Activated naive CD8-positive, alpha-beta T cell treated with anti-CD3 and anti-CD28 coated beads for 36 hours (primary cell): ENCODE data around the gene FBXW10. TPM values are rescaled to one million over a fixed set of nuclear protein-coding genes. Genes with fewer than 3 reads are reported as not detected.
A peak's percentile ranks its signal among the peaks of the same experiment; 100 is the strongest.
"Not testable (repeated sequence)": the region's sequence is repeated elsewhere in the genome, so short reads cannot be mapped to it uniquely, and the experiment has no call there.

Experiments used
- DNase-seq: peaks from one replicate; pipeline ENCODE4 v3.0.0; 2021
- H3K27ac Mint-ChIP-seq: one replicate; pipeline ENCODE4 v1.8.0; 2022; ENCODE audit warnings: mild to moderate bottlenecking, moderate library complexity, mixed read lengths
- H3K27me3 Mint-ChIP-seq: one replicate; pipeline ENCODE4 v1.8.0; 2022; ENCODE audit warnings: mild to moderate bottlenecking, mixed read lengths
- H3K36me3 Mint-ChIP-seq: one replicate; pipeline ENCODE4 v1.8.0; 2021; ENCODE audit warnings: mild to moderate bottlenecking, mixed read lengths
- H3K4me1 Mint-ChIP-seq: one replicate; pipeline ENCODE4 v1.8.0; 2021; ENCODE audit warnings: mixed read lengths
- H3K4me3 Mint-ChIP-seq: one replicate; pipeline ENCODE4 v1.8.0; 2022; ENCODE audit warnings: mild to moderate bottlenecking, moderate library complexity, mixed read lengths
- H3K9me3 Mint-ChIP-seq: one replicate; pipeline ENCODE4 v1.8.0; 2022; ENCODE audit warnings: mixed read lengths
- total RNA-seq, 2 experiments: library from RNA; stranded (reverse); gene quantifications; one replicate each; pipeline ENCODE4 v1.2.3, GENCODE V29; 2021

FBXW10 gene, protein sequence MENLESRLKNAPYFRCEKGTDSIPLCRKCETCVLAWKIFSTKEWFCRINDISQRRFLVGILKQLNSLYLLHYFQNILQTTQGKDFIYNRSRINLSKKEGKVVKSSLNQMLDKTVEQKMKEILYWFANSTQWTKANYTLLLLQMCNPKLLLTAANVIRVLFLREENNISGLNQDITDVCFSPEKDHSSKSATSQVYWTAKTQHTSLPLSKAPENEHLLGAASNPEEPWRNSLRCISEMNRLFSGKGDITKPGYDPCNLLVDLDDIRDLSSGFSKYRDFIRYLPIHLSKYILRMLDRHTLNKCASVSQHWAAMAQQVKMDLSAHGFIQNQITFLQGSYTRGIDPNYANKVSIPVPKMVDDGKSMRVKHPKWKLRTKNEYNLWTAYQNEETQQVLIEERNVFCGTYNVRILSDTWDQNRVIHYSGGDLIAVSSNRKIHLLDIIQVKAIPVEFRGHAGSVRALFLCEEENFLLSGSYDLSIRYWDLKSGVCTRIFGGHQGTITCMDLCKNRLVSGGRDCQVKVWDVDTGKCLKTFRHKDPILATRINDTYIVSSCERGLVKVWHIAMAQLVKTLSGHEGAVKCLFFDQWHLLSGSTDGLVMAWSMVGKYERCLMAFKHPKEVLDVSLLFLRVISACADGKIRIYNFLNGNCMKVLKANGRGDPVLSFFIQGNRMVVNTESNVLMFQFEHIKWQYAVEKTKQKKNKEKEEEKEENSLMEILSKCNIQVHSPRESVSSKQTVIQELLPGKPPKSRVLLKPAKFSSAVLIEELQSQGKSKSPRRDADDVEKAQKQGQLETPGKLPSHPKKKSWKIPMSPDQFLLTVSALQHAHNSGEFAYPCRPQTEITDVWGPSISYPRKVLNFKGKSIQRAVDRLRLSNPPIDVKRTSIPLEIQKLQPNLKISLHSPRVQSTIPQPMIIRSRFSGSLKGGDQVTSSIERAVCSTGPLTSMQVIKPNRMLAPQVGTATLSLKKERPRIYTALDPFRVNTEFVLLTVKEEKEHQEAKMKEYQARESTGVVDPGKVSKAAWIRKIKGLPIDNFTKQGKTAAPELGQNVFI
- total RNA-seq = not detected

DNA sequence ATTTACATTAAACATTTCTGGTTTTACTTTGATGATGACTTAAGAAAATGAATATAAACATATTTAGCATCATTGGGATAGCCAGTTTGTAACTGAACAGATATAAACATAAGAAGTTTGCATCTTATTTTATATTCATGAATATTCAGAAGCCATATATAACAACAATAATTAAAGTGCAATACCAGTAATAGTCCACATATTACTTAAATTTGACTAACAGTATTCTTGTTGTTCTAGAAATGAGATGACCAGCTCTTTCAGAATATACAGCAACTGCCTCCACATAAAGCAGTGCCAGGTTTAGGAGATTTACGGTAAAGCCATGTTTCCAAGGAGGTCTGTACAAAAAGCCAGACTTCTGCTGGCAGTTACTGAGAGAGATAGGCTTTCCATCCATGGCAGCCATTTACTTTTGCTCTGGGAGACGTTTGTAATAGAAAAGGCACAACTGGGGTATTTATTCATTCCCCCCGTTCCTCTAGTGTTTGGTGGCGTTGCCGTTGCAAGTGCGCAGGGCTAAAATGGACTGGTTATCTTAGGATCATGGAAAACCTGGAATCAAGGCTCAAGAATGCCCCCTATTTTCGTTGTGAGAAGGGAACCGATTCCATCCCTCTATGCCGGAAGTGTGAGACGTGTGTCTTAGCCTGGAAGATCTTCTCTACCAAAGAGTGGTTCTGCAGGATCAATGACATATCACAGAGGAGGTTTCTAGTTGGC is at the start of gene FBXW10:
FBXW10 (plus strand) TSS at position 356 of the 723 bp plus-strand sequence; CDS start at position 547, 191 bp downstream.
- not testable (repeated sequence) for H3K4me1 Mint-ChIP-seq, H3K9me3 Mint-ChIP-seq, H3K36me3 Mint-ChIP-seq

DNA sequence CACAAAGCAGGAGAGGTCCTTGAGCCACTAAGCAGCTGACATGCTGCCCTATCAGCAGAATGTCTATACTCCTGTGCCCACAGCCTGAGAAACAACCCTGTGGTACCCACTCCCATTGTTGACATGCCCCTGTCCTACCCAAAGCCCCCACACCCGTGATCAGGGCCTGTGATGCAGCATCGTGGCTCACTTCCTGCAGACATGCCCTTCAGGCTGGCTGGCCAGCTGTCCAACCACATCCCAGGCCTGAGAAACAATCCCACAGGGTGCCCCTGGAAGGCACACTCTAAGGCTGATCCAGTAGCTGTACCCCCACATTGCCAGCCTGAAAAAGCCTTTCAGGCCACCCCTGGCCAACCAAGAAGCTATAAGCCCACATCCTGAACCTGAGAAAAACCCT is 48.7 kb upstream of the FBXW10 start:
- DNase-seq, H3K27me3 Mint-ChIP-seq, H3K27ac Mint-ChIP-seq, H3K36me3 Mint-ChIP-seq, H3K4me3 Mint-ChIP-seq, H3K9me3 Mint-ChIP-seq: not testable (repeated sequence)
- H3K4me1 Mint-ChIP-seq = peaks cover 12% of the 10 kb centered on the region

More for the DNA sequence above, at the start of gene FBXW10:
- not testable (repeated sequence) for H3K27ac Mint-ChIP-seq, H3K27me3 Mint-ChIP-seq, H3K4me3 Mint-ChIP-seq, DNase-seq

DNA sequence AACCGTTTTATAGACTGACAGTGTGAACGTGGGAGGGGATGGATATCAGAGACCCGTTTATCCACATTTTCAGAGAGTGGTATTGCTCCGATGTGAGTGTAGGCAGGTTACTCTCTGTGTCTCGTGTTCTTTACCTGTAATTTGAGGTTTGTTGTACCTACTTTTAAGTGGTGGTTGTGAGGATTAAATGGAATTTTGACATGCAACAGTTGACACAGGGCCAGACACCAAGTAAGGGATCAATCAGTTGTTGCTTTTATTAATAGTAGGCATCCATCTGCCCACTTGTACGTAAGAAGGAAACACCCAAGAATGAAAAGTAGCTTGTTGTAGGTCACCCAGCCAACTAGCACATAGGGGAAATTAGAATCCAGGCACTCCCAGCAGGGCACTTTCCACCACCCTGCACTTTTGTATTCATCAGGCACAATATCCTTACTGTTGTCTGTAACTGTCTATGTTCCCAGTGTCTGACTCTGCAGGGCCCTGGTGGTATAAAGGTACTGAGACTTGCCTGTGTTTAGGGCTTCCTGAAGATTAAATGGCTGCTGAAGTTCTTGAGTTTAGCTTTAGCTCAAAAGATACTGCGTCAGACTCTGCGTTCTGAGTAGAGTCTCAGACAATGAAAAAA is 45.3 kb upstream of the FBXW10 start:
- H3K4me3 Mint-ChIP-seq = peak overlapping the region; percentile 89
- not testable (repeated sequence) for H3K36me3 Mint-ChIP-seq, H3K27ac Mint-ChIP-seq, H3K27me3 Mint-ChIP-seq, DNase-seq, H3K9me3 Mint-ChIP-seq
- H3K4me1 Mint-ChIP-seq = peaks cover 12% of the 10 kb centered on the region

DNA sequence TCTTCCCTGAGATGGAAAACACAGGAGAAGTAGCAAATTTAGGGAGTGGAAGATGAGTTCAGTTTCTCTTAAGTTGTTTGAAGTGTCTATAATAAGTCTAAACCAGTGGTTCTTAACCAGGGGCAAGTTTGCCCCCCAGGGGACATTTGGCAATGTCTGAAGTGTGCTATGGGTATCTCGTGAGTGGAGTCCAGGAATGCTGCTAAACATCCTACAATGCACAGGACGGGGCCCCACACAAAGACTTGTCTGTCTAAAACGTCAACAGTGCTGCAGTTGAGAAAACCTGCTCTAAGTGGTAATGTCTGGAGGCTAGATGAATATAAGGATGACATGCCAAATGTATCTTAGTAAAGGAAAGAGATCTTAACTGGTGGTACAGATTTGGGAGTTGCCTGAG is 37.9 kb upstream of the FBXW10 start:
- H3K9me3 Mint-ChIP-seq, H3K27ac Mint-ChIP-seq, H3K4me1 Mint-ChIP-seq, DNase-seq, H3K36me3 Mint-ChIP-seq, H3K27me3 Mint-ChIP-seq, H3K4me3 Mint-ChIP-seq: not testable (repeated sequence)

DNA sequence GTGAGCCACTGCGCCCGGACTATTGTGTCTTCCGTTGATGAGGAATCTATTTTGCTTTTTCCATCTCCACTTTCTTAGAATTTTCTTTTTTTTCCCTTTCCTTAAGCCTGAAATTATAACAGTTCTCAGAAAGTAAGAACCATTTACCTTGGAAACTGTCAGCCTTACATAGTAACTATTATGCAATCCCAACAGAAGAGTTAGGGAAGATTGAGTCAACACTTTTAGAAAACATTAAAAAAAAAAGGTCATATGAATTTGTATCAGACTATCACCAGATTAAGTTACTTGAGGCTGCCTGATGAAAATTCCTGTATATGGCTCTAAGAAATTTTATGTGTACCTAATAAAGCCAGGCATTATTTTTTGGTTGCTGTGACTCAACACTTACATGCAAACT is 35.6 kb upstream of the FBXW10 start:
- H3K9me3 Mint-ChIP-seq, DNase-seq, H3K4me3 Mint-ChIP-seq, H3K27me3 Mint-ChIP-seq, H3K36me3 Mint-ChIP-seq, H3K4me1 Mint-ChIP-seq, H3K27ac Mint-ChIP-seq: not testable (repeated sequence)

DNA sequence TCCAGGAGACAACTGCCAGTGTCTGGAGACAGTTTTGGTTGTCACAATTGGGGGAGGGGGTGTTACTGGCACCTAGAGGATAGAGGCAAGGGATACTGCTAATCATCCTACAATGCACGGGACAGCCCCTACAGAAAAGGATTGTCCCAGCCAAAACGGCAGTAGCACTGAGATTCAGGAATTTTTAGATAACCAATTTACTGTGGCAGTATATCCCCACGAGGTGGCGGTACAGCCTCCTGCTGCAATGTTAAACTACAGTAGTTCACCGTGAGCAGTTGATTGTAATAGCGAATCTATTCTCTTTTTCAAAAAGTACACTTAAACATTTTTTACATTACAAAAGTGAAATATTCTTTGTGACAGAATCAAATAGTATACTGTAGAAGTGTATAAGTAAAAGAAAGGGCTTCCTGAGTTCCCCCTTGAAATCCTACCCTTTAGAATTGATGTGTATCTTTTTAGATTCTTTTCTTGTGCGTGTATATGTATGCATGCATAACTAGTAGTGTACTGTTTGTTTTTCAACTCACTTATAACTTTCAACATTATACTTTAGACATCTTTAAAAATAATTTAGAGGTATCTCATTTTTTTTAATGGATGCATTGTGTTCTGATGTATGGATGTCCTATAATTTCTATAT is 31.4 kb upstream of the FBXW10 start:
- H3K4me1 Mint-ChIP-seq = not testable (repeated sequence)

DNA sequence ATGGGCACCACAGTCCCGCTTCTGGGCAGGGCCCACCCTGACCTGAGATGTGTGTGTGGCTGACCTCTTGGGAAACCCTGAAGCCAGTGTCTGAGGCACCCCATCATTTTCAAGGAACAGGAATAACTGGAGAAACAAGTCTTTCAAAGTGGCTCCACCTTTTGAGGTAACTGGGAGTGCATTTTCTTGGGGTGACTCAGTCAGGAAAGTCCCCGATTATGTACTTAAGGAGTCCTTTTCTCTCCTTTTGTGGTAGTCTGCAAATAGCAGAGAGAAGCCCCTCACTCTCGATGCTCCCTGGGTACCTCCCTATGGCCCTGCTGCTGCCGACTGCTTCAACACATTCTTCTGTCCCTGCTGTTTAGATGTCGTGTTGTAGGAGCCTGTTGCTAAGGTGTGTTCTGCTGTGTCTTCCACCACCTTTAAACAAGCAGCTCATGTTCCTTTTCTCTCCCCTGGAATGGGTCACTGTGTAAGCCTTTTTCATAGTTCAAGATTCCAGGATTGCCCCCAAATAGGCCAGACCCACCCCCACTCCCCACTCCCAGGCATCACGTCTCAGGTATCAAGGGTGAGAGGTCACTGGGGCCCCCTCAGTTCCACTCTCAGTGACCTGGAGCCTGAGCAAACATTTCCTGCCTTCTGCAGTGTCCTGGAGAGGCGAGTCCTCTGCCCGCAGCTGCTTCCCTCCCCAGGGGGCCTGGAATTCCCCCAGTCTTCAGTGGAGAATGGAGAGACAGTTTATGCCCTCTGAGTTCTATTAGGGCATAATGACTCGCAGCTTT is 25.0 kb upstream of the FBXW10 start:
- not testable (repeated sequence) for H3K27me3 Mint-ChIP-seq

More for the DNA sequence above, 31.4 kb upstream of the FBXW10 start:
- H3K9me3 Mint-ChIP-seq, H3K4me3 Mint-ChIP-seq, H3K27ac Mint-ChIP-seq, H3K27me3 Mint-ChIP-seq, H3K36me3 Mint-ChIP-seq: not testable (repeated sequence)
- DNase-seq = peak; percentile 44

DNA sequence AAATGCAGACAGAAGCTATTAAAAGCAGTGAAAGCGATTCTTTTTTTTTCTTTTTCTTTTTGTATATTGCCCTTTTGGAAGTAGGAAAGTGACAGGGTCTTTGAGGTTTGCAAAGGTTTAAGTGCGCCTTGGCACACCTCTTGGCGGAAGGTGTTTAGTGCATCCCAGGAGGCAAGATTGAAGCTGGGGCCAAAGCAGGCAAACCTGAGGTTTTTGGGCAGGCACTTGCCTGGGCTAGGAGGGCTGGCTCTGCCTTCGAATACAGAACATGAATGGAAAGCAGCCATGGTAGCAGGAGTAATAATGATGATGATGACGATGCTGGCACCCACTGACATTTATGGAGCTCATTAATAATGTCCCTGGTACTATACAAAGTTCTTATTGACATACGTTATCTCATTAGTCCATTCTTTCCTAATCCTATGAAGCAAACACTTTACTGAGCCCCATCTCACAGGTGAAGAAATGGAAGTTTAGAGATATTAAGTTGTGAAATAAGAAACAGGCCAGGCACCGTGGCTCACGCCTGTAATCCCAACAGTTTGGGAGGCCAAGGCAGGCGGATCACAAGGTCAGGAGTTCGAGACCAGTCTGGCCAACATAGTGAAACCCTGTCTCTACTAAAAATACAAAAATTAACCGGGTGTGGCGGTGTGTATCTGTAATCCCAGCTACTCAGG is 24.3 kb upstream of the FBXW10 start:
- H3K27ac Mint-ChIP-seq, H3K27me3 Mint-ChIP-seq, H3K4me1 Mint-ChIP-seq, DNase-seq, H3K4me3 Mint-ChIP-seq, H3K36me3 Mint-ChIP-seq, H3K9me3 Mint-ChIP-seq: not testable (repeated sequence)

More for the DNA sequence above, 25.0 kb upstream of the FBXW10 start:
- not testable (repeated sequence) for H3K27ac Mint-ChIP-seq, H3K9me3 Mint-ChIP-seq, DNase-seq, H3K4me3 Mint-ChIP-seq, H3K36me3 Mint-ChIP-seq, H3K4me1 Mint-ChIP-seq

DNA sequence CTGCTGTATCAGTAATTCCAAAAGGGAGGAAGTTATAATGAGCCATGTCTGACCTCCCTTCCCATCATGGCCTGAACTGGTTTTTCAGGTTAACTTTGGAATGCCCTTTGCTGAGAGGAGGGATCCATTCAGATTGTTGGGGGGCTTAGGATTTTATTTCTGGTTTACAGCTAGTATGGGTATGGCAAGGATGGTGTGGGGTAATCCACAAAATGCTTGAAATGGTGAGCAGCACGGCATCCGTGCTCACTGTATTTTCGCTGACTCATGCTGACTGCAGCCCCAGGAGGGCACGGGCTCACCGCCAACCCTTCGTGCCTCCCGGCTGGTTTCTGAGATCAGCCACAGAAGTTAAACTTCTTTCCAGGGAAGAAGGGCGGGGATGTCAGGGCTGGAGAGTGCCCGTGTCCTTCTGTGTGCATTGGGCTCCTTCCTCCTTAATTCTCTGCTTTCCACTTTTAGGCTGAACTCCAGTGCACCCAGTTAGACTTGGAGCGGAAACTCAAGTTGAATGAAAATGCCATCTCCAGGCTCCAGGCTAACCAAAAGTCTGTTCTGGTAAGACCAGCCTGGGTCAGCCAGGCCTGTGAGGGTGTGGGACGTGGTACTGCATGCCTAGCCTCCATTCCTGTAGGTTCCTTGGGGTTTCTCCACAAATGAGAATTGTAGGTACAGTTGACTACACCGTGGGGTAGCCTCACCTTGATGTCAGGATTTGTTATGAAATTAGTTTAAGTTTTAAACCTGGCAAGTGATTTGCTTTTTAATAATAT is 21.9 kb upstream of the FBXW10 start:
- DNase-seq, H3K27ac Mint-ChIP-seq, H3K4me1 Mint-ChIP-seq, H3K36me3 Mint-ChIP-seq, H3K27me3 Mint-ChIP-seq, H3K9me3 Mint-ChIP-seq, H3K4me3 Mint-ChIP-seq: not testable (repeated sequence)

DNA sequence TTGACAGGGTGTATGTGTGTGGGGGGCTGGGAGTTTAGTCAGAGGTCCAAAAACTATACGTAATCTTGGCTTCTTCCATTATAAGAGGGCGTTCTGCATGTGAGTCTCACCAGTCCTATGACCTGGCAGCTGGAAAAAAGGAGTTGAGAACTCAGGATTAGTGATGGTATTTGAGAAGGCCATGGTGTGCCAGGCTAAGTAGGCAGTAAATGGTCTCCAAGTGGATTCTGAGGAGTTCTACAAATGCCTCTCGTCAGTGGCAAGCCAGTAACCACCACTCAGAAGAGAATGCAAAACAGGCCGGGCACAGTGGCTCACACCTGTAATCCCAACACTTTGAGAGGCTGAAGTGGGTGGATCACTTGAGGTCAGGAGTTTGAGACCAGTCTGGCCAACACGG is 21.2 kb upstream of the FBXW10 start:
- not testable (repeated sequence) for H3K27me3 Mint-ChIP-seq, H3K9me3 Mint-ChIP-seq, H3K36me3 Mint-ChIP-seq, DNase-seq, H3K4me3 Mint-ChIP-seq, H3K27ac Mint-ChIP-seq, H3K4me1 Mint-ChIP-seq

DNA sequence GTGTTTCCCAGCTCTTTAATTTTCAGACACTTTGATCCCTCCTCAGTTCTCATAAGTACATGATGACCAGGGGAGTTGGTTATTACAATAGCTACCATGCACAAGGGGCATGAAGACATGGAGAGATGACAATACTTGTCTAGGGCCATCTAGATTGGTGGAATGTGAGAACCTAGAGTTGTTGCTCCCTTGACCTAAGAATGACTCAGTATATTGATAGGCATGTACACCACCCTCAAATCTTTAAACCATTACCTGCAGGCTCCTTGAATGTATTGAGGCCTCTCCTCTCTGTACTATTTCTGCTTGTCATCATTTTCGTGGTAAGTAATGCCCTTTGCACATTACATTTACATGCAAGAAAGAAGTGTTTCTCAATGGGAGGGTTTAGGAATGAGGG is 20.3 kb upstream of the FBXW10 start:
- not testable (repeated sequence) for H3K27me3 Mint-ChIP-seq, H3K27ac Mint-ChIP-seq, H3K4me1 Mint-ChIP-seq, H3K36me3 Mint-ChIP-seq, H3K9me3 Mint-ChIP-seq, H3K4me3 Mint-ChIP-seq, DNase-seq

DNA sequence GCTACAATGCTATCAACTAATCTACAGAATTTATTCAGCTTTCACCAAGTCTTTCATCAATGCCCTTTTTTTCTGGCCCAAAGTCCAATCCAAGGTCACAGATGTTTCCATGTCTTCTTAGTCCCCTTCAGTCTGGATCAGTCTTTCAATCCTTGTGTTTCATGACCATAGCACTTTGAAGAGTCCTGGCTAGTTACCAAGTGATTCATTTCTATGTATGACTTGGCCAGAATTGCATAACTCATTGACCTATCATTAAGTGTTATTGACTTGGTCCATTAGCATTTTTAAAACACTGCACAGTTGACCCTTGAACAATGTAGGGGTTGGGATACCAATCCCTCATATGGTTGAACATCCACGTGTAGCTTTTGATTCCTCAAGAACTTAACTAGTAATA is 11.4 kb upstream of the FBXW10 start:
- DNase-seq, H3K9me3 Mint-ChIP-seq, H3K4me1 Mint-ChIP-seq, H3K36me3 Mint-ChIP-seq, H3K27me3 Mint-ChIP-seq, H3K27ac Mint-ChIP-seq, H3K4me3 Mint-ChIP-seq: not testable (repeated sequence)

DNA sequence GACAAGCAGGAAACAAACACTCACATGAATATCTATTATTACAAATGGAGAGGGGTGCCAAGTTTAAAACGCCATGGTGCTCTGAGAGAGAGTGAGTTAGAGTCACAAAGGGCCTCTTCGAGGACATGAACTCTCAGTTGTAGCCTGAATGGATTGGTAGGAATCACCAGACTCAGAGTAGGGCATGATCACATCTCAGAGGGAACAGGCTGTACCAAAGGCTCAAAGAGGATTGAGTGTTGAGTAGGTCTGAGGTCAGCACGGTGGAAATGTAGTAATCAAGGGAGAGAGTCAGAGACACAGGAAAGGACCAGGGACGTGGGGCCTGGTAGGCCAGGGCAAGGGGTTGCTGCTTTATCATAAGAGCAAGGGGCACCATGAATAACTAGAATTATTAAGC is 10.5 kb upstream of the FBXW10 start:
- H3K27ac Mint-ChIP-seq, DNase-seq, H3K27me3 Mint-ChIP-seq, H3K4me3 Mint-ChIP-seq, H3K4me1 Mint-ChIP-seq, H3K9me3 Mint-ChIP-seq, H3K36me3 Mint-ChIP-seq: not testable (repeated sequence)
